Measurements from ENCODE around the gene FGFR3. TPM values are rescaled to one million over a fixed set of nuclear protein-coding genes. Genes with fewer than 3 reads are reported as not detected.

Gene FGFR3
- total RNA-seq, 8 experiments from 2014 or later, result 0.76 to 39.4 (median 10.8) TPM

DNA sequence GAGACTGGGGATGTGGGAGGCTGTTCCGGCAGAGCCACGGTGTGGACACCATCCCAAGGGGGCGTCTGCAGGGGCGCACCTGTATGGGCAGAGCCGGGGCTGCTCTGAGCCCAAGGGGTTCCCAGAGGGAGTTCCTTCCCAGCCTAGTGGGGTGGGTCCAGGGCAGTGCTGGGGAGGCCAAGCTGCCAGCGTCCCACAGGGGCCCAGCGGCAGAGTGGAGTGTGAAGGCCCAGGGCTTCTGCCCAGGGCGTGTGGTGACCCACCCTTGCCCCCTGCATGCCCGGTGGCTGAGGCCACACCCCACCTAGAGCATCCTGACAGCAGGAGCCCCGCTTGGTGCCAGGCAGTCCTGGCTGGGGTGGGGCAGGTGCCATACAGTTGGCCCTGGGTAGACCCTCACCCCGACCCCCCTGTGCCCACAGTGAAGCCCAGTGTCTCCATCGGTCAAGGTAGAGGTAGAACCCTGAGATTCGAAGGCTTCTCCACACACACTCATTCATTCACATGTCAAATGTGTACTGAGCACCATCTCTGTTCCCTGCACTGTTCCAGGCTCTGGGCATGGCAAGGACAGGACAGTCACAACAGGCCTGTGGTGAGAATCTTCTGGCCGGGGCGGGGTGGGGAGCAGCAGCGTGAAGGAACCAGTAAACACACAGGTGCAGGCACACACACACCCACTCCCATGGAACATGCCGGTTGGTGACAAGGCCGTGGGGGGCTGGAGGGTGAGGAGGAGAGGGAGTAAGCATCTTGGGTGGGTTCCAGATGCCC lies 42.5 kb upstream of the FGFR3 start:
- Histone ChIP-seq H3K4me1 (replicated peaks in 1 of 2) (peaks cover 8 to 43% of the 10 kb centered on the region in 2 donors), H3K4me3 (no peak overlapping the region), H3K27ac (no peak overlapping the region)
- WGBS, 10 experiments, result 80 to 100% (median 100%) methylated on average over 1 to 2 of the region's 18 CpGs; no CpG with 5 or more reads in 6 of the 10 experiments
- in situ Hi-C loops (cut with MboI; ENCODE audit: low pct_unique_long_range_greater_than_20kb in 2 of 9, low sequenced_read_pairs in 9 of 9, unreplicated experiment in 9 of 9), result loop anchor here in 1 of 9 experiments (10.0 kb wide), 1 partner anchor 64 kb away; no protein-coding TSS in a partner anchor
- no peak for ATAC-seq (replicated peaks in 6 of 8)

DNA sequence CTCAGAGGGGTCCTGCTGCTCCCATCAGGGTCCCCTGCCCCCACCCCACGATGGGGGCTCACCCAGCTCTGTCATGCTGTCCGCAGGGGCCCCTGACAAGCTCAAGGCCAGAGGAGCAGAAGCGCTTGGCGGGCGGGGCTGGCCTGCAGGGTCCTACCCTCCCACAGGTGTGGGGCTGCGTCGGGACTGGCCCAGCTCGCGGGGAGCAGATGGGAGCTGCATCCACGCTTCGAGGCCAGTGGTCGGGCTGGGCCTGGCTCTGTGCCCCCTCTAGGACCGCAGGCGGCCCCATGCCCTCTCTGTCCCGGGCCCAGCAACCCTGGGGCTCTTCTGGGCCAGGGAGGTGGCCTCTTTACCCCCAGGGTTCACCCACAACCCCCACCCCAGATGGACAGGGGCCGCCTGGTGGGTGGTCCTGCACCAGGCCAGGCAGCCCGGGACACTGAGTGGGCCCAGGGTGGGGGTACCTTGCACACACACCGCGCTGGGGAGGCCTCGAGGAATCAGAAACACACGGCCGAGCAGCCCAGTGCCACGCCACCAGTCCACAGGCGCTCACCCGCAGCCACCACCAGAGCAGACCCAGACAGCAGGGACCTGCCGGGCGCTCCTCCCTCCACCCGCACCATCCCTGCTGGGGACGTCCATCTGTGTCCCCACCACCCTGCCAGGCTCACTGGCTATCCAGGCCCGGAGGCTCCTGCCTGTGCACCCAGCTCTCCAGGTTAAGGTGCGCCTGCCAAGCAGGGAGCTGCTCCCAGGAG lies 41.8 kb upstream of the FGFR3 start:
- no peak overlapping the region for H3K27ac ChIP-seq
- ATAC-seq (replicated peaks in 6 of 8), result no peak
- no peak overlapping the region for H3K4me3 ChIP-seq
- peaks cover 13 to 46% of the 10 kb centered on the region in 2 donors for H3K4me1 ChIP-seq (replicated peaks in 1 of 2)
- in situ Hi-C loops (cut with MboI; ENCODE audit: low pct_unique_long_range_greater_than_20kb in 2 of 9, low sequenced_read_pairs in 9 of 9, unreplicated experiment in 9 of 9), result loop anchor here in 1 of 9 experiments (10.0 kb wide), 1 partner anchor 63 kb away; no protein-coding TSS in a partner anchor
- 60 to 100% (median 77%) methylated on average over 1 to 3 of the region's 31 CpGs; no CpG with 5 or more reads in 6 of the 10 experiments for WGBS, 10 experiments

DNA sequence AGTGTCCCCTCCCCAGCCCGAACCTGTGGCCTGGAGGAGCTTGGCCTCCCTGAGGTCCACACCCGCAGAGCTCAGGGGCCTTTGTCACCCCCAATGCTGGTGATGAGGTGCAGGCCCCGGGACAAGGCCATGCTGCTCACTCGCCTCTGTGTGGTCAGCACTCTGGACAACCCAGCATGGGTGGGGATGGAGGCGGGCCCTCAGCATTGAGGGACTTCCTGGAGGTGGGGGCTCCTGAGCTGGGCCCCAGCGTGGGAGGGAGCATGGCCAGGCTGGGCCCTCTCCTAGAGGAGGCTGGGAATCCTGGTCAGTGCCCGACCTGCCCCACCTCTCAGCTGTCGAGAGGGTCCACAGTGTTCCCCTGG lies 41.2 kb upstream of the FGFR3 start:
- H3K4me1 ChIP-seq (replicated peaks in 1 of 2), result peaks cover 13 to 45% of the 10 kb centered on the region in 2 donors
- ATAC-seq (replicated peaks in 6 of 8), result peak in 2 of 8 experiments; percentile 1
- WGBS, 10 experiments, result 33% methylated on average over 1 of the region's 8 CpGs; no CpG with 5 or more reads in 9 of the 10 experiments
- in situ Hi-C loops (cut with MboI; ENCODE audit: low pct_unique_long_range_greater_than_20kb in 2 of 9, low sequenced_read_pairs in 9 of 9, unreplicated experiment in 9 of 9), result loop anchor here in 1 of 9 experiments (10.0 kb wide), 1 partner anchor 63 kb away; no protein-coding TSS in a partner anchor
- H3K27ac ChIP-seq, result no peak overlapping the region
- no peak overlapping the region for H3K4me3 ChIP-seq

DNA sequence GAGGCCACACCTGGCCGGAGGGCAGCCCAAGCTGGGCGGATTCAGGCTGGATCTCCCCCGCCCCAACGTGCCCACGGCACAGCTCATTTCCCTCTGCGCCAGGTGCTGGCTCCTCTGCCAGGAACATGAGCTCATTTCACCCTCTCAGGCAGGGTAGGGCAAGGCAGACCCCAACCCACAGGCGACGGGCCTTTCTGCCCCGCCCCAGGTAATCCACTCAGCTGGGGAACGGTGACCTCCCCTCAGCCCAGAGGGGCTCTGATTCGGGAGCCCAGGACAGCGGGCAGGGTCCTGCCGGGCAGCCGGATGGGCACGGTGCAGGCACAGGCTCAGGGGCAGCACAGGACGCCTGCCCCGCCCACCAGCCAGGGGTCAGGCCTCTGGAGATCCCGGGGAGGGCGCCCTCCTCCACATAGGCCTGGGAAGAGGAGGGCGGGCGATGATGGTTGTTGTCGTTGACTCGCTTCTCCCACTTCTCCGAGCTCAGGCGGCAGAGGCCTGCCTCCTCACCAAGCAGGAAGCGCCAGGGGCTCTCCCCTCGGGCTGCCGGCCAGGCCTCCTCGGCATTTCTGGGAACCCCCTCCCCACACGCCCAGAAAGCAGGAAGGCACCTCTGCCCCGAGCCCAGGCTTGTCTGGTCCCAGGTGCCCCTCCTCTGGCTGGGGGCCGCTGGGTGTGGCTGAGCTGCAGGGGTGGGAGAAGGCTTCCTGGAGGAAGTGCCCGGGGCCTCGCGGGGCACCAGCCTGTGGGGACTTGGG lies 40.6 kb upstream of the FGFR3 start:
- in situ Hi-C loops (cut with MboI; ENCODE audit: low pct_unique_long_range_greater_than_20kb in 2 of 9, low sequenced_read_pairs in 9 of 9, unreplicated experiment in 9 of 9), result loop anchor here in 1 of 9 experiments (10.0 kb wide), 1 partner anchor 62 kb away; no protein-coding TSS in a partner anchor
- 80 to 89% methylated on average over 3 to 4 of the region's 35 CpGs; no CpG with 5 or more reads in 8 of the 10 experiments for WGBS, 10 experiments
- peak in 1 of 8 experiments; percentile 1 for ATAC-seq (replicated peaks in 6 of 8)
- Histone ChIP-seq H3K4me1 (replicated peaks in 1 of 2) (peaks cover 13 to 50% of the 10 kb centered on the region in 2 donors), H3K4me3 (no peak overlapping the region), H3K27ac (no peak overlapping the region)

DNA sequence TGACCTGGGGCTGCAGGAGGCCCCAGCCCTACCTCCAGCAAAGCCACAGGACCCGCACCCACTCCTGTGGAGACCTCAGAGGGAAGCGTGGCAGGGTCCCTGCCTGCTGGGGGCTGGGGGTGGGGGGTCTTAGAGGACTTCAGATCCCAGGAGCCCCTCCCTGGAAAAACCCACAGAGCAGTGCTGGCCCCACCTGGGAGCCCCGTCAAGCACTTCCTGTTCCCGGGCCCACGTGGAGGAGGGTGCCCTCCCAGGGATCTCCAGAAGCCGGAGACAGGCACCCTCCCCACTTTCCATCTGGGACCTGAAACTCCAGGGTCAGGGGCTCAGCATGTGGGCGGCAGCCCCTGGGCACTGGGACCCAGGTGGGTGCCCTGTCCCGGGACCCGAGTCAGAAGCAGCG lies 39.8 kb upstream of the FGFR3 start:
- H3K4me3 ChIP-seq, result no peak overlapping the region
- H3K4me1 ChIP-seq (replicated peaks in 1 of 2), result peaks cover 19 to 56% of the 10 kb centered on the region in 2 donors
- H3K27ac ChIP-seq, result no peak overlapping the region
- no peak for ATAC-seq (replicated peaks in 6 of 8)
- WGBS, 10 experiments, result no CpG with 5 or more reads among the region's 10 CpGs
- in situ Hi-C loops (cut with MboI; ENCODE audit: low pct_unique_long_range_greater_than_20kb in 2 of 9, low sequenced_read_pairs in 9 of 9, unreplicated experiment in 9 of 9), result loop anchor here in 1 of 9 experiments (10.0 kb wide), 1 partner anchor 62 kb away; no protein-coding TSS in a partner anchor

DNA sequence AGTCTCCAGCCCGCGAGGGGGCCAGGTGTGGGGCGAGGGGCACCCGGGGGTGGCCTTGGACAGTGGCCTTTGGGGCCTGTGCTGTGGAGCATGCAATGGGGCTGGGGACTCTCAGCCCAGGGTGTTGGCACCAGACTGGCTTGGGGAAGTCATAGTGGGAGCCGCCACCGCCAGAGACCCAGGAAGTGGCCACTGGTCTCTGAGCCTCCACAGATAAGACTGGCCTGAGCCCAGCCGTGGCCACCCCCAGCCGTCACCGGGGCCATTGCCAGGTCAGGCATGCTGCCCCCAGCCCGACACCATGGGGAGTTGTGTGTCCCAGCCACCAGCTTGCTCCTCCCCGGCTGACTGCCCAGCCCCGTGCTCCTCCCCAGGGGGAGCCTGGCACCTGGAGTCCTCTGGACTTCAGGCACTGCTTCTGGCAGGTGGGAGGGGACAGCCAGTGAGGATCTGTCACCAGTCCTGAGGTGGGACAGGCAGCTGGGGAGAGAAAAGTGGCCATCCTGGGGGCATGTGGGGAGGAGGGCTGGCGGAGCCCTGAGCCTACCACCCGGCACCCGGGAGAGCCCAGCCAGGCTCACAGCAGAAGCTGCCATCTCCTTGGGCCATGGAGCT lies 39.3 kb upstream of the FGFR3 start:
- WGBS, 10 experiments, result 80 to 100% (median 81%) methylated on average over 1 to 6 of the region's 15 CpGs; no CpG with 5 or more reads in 6 of the 10 experiments
- Histone ChIP-seq H3K4me3 (no peak overlapping the region), H3K27ac (no peak overlapping the region), H3K4me1 (replicated peaks in 1 of 2) (peaks cover 19 to 56% of the 10 kb centered on the region in 2 donors)
- in situ Hi-C loops (cut with MboI; ENCODE audit: low pct_unique_long_range_greater_than_20kb in 2 of 9, low sequenced_read_pairs in 9 of 9, unreplicated experiment in 9 of 9), result loop anchor here in 1 of 9 experiments (10.0 kb wide), 1 partner anchor 61 kb away; no protein-coding TSS in a partner anchor
- no peak for ATAC-seq (replicated peaks in 6 of 8)

DNA sequence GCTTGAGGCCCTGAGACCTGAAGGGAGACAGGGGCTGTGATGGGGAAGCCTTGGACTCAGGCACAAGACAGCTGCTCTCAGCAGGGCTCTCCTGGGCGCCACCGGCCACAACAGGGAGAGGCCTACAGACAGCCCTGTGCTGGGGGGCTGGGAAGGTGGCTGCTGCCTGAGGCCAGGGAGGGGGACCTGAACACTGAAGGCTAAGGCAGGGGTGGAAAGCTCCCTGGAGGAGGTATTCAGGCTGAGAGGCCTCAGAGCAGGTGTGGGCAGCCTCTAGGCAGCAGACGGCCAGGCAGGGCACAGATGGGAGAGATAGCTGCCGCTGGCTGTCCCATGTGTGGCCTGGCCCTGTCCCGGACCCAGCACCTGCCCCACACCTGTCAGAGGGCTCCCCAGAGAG lies 38.8 kb upstream of the FGFR3 start:
- in situ Hi-C loops (cut with MboI; ENCODE audit: low pct_unique_long_range_greater_than_20kb in 2 of 9, low sequenced_read_pairs in 9 of 9, unreplicated experiment in 9 of 9), result loop anchor here in 1 of 9 experiments (10.0 kb wide), 1 partner anchor 60 kb away; no protein-coding TSS in a partner anchor
- ATAC-seq (replicated peaks in 6 of 8), result peak in 3 of 8 experiments; percentile 68 to 79 (median 78)
- Histone ChIP-seq H3K27ac (no peak overlapping the region), H3K4me1 (replicated peaks in 1 of 2) (peaks cover 20 to 60% of the 10 kb centered on the region in 2 donors), H3K4me3 (no peak overlapping the region)
- WGBS, 10 experiments, result 67% methylated on average over 2 of the region's 5 CpGs; no CpG with 5 or more reads in 9 of the 10 experiments

DNA sequence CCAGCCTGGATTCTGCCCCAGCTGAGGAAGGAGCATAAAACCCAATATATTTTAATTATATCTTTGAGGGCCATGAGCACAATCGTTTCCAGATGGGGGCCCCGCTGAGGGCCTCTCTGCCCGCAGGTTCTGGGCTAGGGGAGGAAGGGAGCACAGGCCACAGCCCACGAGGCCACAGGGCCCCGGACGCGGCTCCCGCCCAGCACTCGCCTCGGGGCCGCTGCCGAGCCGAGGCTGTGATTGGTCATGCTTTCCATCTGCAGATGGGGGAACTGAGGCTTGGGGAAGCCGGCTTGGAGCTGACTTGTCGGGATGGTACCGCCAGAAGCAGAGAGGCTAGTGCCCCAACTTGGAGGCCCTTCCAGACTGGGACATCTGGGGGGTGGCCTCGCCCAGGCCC lies 37.8 kb upstream of the FGFR3 start:
- Histone ChIP-seq H3K4me1 (replicated peaks in 1 of 2) (peaks cover 25 to 60% of the 10 kb centered on the region in 2 donors), H3K4me3 (no peak overlapping the region), H3K27ac (no peak overlapping the region)
- in situ Hi-C loops (cut with MboI; ENCODE audit: low pct_unique_long_range_greater_than_20kb in 2 of 9, low sequenced_read_pairs in 9 of 9, unreplicated experiment in 9 of 9), result loop anchor here in 1 of 9 experiments (10.0 kb wide), 1 partner anchor 60 kb away; no protein-coding TSS in a partner anchor
- ATAC-seq (replicated peaks in 6 of 8), result no peak
- WGBS, 10 experiments, result 95 to 100% methylated on average over 1 to 4 of the region's 17 CpGs; no CpG with 5 or more reads in 8 of the 10 experiments

DNA sequence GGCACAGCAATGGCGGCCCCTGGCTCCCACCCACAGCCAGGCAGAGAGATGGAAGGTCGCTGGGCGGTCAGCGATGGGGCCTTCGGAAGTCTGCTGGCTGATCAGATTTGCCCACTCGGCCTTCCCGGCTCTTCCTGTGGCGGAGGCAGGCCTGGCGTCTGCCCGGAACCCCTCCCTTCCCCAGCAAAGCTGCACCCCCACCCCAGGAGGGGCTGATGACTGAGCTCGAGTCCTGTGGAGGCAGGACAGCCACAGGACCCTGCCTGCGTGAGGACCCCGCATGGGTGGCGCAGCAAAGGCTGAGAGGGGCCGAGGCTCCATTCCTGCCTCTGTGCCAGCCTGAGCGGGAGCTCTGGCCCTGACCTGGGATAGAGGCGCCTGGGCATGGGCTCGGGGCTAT lies 37.0 kb upstream of the FGFR3 start:
- in situ Hi-C loops (cut with MboI; ENCODE audit: low pct_unique_long_range_greater_than_20kb in 2 of 9, low sequenced_read_pairs in 9 of 9, unreplicated experiment in 9 of 9), result loop anchor here in 1 of 9 experiments (10.0 kb wide), 1 partner anchor 59 kb away; no protein-coding TSS in a partner anchor
- Histone ChIP-seq H3K4me3 (no peak overlapping the region), H3K27ac (no peak overlapping the region), H3K4me1 (replicated peaks in 1 of 2) (peaks cover 33 to 64% of the 10 kb centered on the region in 2 donors)
- 64 to 93% (median 82%) methylated on average over 2 to 5 of the region's 18 CpGs; no CpG with 5 or more reads in 7 of the 10 experiments for WGBS, 10 experiments
- ATAC-seq (replicated peaks in 6 of 8), result no peak

DNA sequence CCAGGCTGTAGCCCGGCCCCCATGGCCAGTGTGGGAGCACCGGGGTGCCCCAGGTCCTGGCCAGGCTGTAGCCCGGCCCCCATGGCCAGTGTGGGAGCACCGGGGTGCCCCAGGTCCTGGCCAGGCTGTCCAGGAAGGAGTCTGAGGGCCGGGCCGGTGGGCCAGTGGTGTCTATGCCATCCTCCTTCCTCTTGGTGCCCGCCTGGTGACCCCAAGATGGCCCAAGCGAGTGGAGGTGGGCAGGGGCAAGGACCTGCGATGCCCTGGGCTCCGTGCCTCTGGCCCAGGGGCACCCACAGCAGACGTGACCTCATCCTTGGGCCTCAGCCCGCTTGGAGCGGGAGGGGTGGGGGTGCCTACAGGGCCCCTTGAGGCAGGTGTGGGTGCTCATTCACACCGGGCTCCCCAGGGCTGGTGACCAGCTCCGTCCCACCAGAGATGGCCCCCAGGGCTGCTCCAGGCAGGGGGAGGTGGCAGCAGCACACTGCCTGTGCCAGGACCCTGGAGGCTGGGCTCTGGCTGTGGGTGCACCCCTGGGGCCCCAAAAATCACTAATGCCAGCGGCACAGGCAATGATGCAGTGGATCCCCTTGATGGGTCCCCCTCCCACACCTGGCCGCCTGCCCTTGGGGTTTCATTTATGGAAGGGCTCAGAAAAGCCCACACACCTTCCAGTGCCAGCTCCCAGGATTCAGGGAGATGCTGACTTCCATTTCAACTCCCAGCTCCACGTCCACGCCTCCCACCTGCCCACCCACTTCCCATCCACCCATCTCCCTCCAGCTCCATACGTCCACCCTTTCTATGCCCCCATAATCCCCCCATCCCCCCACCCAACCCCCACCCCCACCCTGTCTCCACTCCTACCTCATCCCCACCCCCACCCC lies 36.0 kb upstream of the FGFR3 start:
- 81 to 97% methylated on average over 2 to 5 of the region's 20 CpGs; no CpG with 5 or more reads in 8 of the 10 experiments for WGBS, 10 experiments
- in situ Hi-C loops (cut with MboI; ENCODE audit: low pct_unique_long_range_greater_than_20kb in 2 of 9, low sequenced_read_pairs in 9 of 9, unreplicated experiment in 9 of 9), result loop anchor here in 1 of 9 experiments (10.0 kb wide), 1 partner anchor 58 kb away; no protein-coding TSS in a partner anchor

DNA sequence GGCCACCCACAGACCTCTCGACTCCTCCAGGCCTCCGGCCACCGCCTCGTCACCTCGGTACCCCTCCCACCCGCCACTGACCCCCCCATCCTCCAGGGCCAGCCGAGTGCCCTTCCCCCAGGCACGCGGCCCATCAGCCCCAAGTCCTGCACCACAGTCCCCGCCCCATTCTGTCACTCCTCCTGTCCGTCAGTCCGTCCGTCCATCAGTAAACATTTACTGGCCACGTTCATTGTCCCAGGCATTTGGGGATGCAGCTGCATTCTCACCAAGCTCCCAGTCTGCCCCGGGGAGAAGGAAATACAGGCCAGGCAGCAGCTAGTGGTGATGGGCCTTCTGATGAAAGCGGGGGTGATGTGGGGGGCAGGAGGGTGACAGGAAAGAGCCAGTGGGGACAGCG lies 35.3 kb upstream of the FGFR3 start:
- in situ Hi-C loops (cut with MboI; ENCODE audit: low pct_unique_long_range_greater_than_20kb in 2 of 9, low sequenced_read_pairs in 9 of 9, unreplicated experiment in 9 of 9), result loop anchor here in 1 of 9 experiments (10.0 kb wide), 1 partner anchor 57 kb away; no protein-coding TSS in a partner anchor
- Histone ChIP-seq H3K4me3 (no peak overlapping the region), H3K4me1 (replicated peaks in 1 of 2) (peaks cover 35 to 56% of the 10 kb centered on the region in 2 donors), H3K27ac (peak overlapping the region in 1 of 2 donors; percentile 38)
- WGBS, 10 experiments, result no CpG with 5 or more reads among the region's 17 CpGs
- ATAC-seq (replicated peaks in 6 of 8), result no peak

More for the DNA sequence above, 36.0 kb upstream of the FGFR3 start:
- no peak for ATAC-seq (replicated peaks in 6 of 8)
- no peak overlapping the region for H3K4me3 ChIP-seq
- H3K4me1 ChIP-seq (replicated peaks in 1 of 2), result peaks cover 34 to 63% of the 10 kb centered on the region in 2 donors
- no peak overlapping the region for H3K27ac ChIP-seq

All from motor neuron (in vitro differentiated cells).